ENCODE data around the gene PDE6H.

PDE6H gene

GRCh38 chr12:15001733-15002382 is 29.0 kb downstream of the PDE6H start:
- DNase-seq (ENCODE audit: insufficient read length, low spot score) (no peak), FAIRE-seq (no peak)
- TF ChIP-seq PAX5 (IDR thresholded peaks at IDR 0.05; ENCODE audit: insufficient read depth, low read length, severe bottlenecking) (no peak), SPI1 (IDR thresholded peaks at IDR 0.05; ENCODE audit: low read depth, low read length) (no peak), TAF1 (IDR thresholded peaks at IDR 0.05; ENCODE audit: low read depth, low read length) (no peak), POU2F2 (IDR thresholded peaks at IDR 0.05; ENCODE audit: low read depth, low read length) (no peak), POLR2AphosphoS5 (IDR thresholded peaks at IDR 0.05; ENCODE audit: low read depth, low read length) (no peak)

GRCh38 chr12:15004421-15004820 is 31.6 kb downstream of the PDE6H start:
- no peak for DNase-seq (ENCODE audit: insufficient read length, low spot score)
- no peak for FAIRE-seq
- TF ChIP-seq TAF1 (IDR thresholded peaks at IDR 0.05; ENCODE audit: low read depth, low read length) (no peak), POU2F2 (IDR thresholded peaks at IDR 0.05; ENCODE audit: low read depth, low read length) (no peak), PAX5 (IDR thresholded peaks at IDR 0.05; ENCODE audit: insufficient read depth, low read length, severe bottlenecking) (no peak), POLR2A (IDR thresholded peaks at IDR 0.05; ENCODE audit: low read depth, low read length) (no peak), POLR2AphosphoS5 (IDR thresholded peaks at IDR 0.05; ENCODE audit: low read depth, low read length) (no peak), SPI1 (IDR thresholded peaks at IDR 0.05; ENCODE audit: low read depth, low read length) (no peak)

- no peak for FAIRE-seq
- TF ChIP-seq TAF1 (IDR thresholded peaks at IDR 0.05; ENCODE audit: low read depth, low read length) (no peak), POLR2AphosphoS5 (IDR thresholded peaks at IDR 0.05; ENCODE audit: low read depth, low read length) (no peak), POLR2A (IDR thresholded peaks at IDR 0.05; ENCODE audit: low read depth, low read length) (no peak), POU2F2 (IDR thresholded peaks at IDR 0.05; ENCODE audit: low read depth, low read length) (no peak), SPI1 (IDR thresholded peaks at IDR 0.05; ENCODE audit: low read depth, low read length) (no peak), PAX5 (IDR thresholded peaks at IDR 0.05; ENCODE audit: insufficient read depth, low read length, severe bottlenecking) (no peak)
- DNase-seq (ENCODE audit: insufficient read length, low spot score) = no peak
Measured at GRCh38 chr12:15005064-15005463, 32.2 kb downstream of the PDE6H start.

GRCh38 chr12:15007551-15007950 is 34.7 kb downstream of the PDE6H start:
- TF ChIP-seq SPI1 (IDR thresholded peaks at IDR 0.05; ENCODE audit: low read depth, low read length) = no peak
- TF ChIP-seq PAX5 (IDR thresholded peaks at IDR 0.05; ENCODE audit: insufficient read depth, low read length, severe bottlenecking) = no peak
- no peak for TF ChIP-seq POU2F2 (IDR thresholded peaks at IDR 0.05; ENCODE audit: low read depth, low read length)
- no peak for TF ChIP-seq TAF1 (IDR thresholded peaks at IDR 0.05; ENCODE audit: low read depth, low read length)
- TF ChIP-seq POLR2A (IDR thresholded peaks at IDR 0.05; ENCODE audit: low read depth, low read length) = no peak
- TF ChIP-seq POLR2AphosphoS5 (IDR thresholded peaks at IDR 0.05; ENCODE audit: low read depth, low read length) = no peak

GRCh38 chr12:15011162-15011561 is 38.3 kb downstream of the PDE6H start:
- no peak for TF ChIP-seq POU2F2 (IDR thresholded peaks at IDR 0.05; ENCODE audit: low read depth, low read length)
- TF ChIP-seq SPI1 (IDR thresholded peaks at IDR 0.05; ENCODE audit: low read depth, low read length) = no peak
- DNase-seq (ENCODE audit: insufficient read length, low spot score) (no peak), FAIRE-seq (no peak)

More at GRCh38 chr12:15007551-15007950, 34.7 kb downstream of the PDE6H start:
- FAIRE-seq = no peak
- no peak for DNase-seq (ENCODE audit: insufficient read length, low spot score)

- no peak for TF ChIP-seq POU2F2 (IDR thresholded peaks at IDR 0.05; ENCODE audit: low read depth, low read length)
- no peak for TF ChIP-seq POLR2A (IDR thresholded peaks at IDR 0.05; ENCODE audit: low read depth, low read length)
- TF ChIP-seq PAX5 (IDR thresholded peaks at IDR 0.05; ENCODE audit: insufficient read depth, low read length, severe bottlenecking) = no peak
- no peak for TF ChIP-seq SPI1 (IDR thresholded peaks at IDR 0.05; ENCODE audit: low read depth, low read length)
- no peak for TF ChIP-seq POLR2AphosphoS5 (IDR thresholded peaks at IDR 0.05; ENCODE audit: low read depth, low read length)
- TF ChIP-seq TAF1 (IDR thresholded peaks at IDR 0.05; ENCODE audit: low read depth, low read length) = no peak
- DNase-seq (ENCODE audit: insufficient read length, low spot score) = no peak
- FAIRE-seq = no peak
Measured at GRCh38 chr12:15013634-15014179, 40.9 kb downstream of the PDE6H start.

GRCh38 chr12:15014708-15015107 is 41.9 kb downstream of the PDE6H start:
- FAIRE-seq = no peak
- no peak for DNase-seq (ENCODE audit: insufficient read length, low spot score)
- TF ChIP-seq SPI1 (IDR thresholded peaks at IDR 0.05; ENCODE audit: low read depth, low read length) (no peak), POLR2A (IDR thresholded peaks at IDR 0.05; ENCODE audit: low read depth, low read length) (no peak), POLR2AphosphoS5 (IDR thresholded peaks at IDR 0.05; ENCODE audit: low read depth, low read length) (no peak), PAX5 (IDR thresholded peaks at IDR 0.05; ENCODE audit: insufficient read depth, low read length, severe bottlenecking) (no peak), TAF1 (IDR thresholded peaks at IDR 0.05; ENCODE audit: low read depth, low read length) (no peak), POU2F2 (IDR thresholded peaks at IDR 0.05; ENCODE audit: low read depth, low read length) (no peak)

- FAIRE-seq = no peak
- DNase-seq (ENCODE audit: insufficient read length, low spot score) = no peak
- no peak for TF ChIP-seq POU2F2 (IDR thresholded peaks at IDR 0.05; ENCODE audit: low read depth, low read length)
- TF ChIP-seq TAF1 (IDR thresholded peaks at IDR 0.05; ENCODE audit: low read depth, low read length) = no peak
- TF ChIP-seq POLR2AphosphoS5 (IDR thresholded peaks at IDR 0.05; ENCODE audit: low read depth, low read length) = no peak
- TF ChIP-seq POLR2A (IDR thresholded peaks at IDR 0.05; ENCODE audit: low read depth, low read length) = no peak
- TF ChIP-seq SPI1 (IDR thresholded peaks at IDR 0.05; ENCODE audit: low read depth, low read length) = no peak
- TF ChIP-seq PAX5 (IDR thresholded peaks at IDR 0.05; ENCODE audit: insufficient read depth, low read length, severe bottlenecking) = no peak
Measured at GRCh38 chr12:15015121-15015520, 42.3 kb downstream of the PDE6H start.

- no peak for DNase-seq (ENCODE audit: insufficient read length, low spot score)
- FAIRE-seq = no peak
- no peak for TF ChIP-seq POLR2AphosphoS5 (IDR thresholded peaks at IDR 0.05; ENCODE audit: low read depth, low read length)
Measured at GRCh38 chr12:15020156-15020555, 47.3 kb downstream of the PDE6H start.
